HEK293T (cell line): ENCODE measurements around the gene CA10.

Experiments used
- BHLHE40 ChIP-seq: fragments of 450-650 bp; IDR thresholded peaks from 2 replicates; pipeline ENCODE4 v1.6.1; 2016; ENCODE audit warnings: mild to moderate bottlenecking, moderate library complexity, borderline replicate concordance
- CTBP1 ChIP-seq: fragments of 450-650 bp; IDR thresholded peaks from 2 replicates; pipeline ENCODE4 v1.6.1; 2016; ENCODE audit warnings: borderline replicate concordance
- ELF4 ChIP-seq: fragments of 450-650 bp; IDR thresholded peaks from 2 replicates; pipeline ENCODE4 v1.6.1; 2017; ENCODE audit warnings: antibody characterized with exemption
- FOXA1 ChIP-seq: fragments of 450-650 bp; IDR thresholded peaks from 2 replicates; pipeline ENCODE4 v1.6.1; 2016; ENCODE audit warnings: mild to moderate bottlenecking
- FOXM1 ChIP-seq: fragments of 450-650 bp; IDR thresholded peaks from 2 replicates; pipeline ENCODE4 v1.6.1; 2017; ENCODE audit warnings: mild to moderate bottlenecking, borderline replicate concordance
- HDGF ChIP-seq: fragments of 450-650 bp; IDR thresholded peaks from 2 replicates; pipeline ENCODE4 v1.6.1; 2017; ENCODE audit warnings: antibody characterized with exemption, borderline replicate concordance
- SP1 ChIP-seq: fragments of 450-650 bp; IDR thresholded peaks from 2 replicates; pipeline ENCODE4 v1.6.1; 2017
- SUZ12 ChIP-seq: fragments of 450-650 bp; IDR thresholded peaks from 2 replicates; pipeline ENCODE4 v1.6.1; 2016; ENCODE audit warnings: mild to moderate bottlenecking
- TARDBP ChIP-seq: fragments of 450-650 bp; IDR thresholded peaks from 2 replicates; pipeline ENCODE4 v1.6.1; 2016
- ZNF384 ChIP-seq: fragments of 450-650 bp; IDR thresholded peaks from 2 replicates; pipeline ENCODE4 v1.6.1; 2016
- TF ChIP-seq, protein P1 (sequence below): fragments of 450-650 bp; IDR thresholded peaks from 2 replicates; pipeline ENCODE4 v1.6.1; 2016

GRCh38 chr17:51948128-51948527 is 210.4 kb downstream of the CA10 start:
- TF ChIP-seq FOXA1 (no peak), TARDBP (no peak), SP1 (no peak), FOXM1 (no peak), CTBP1 (no peak), BHLHE40 (no peak), ELF4 (no peak), ZNF384 (no peak), SUZ12 (no peak), HDGF (no peak)
- TF ChIP-seq, protein P1, sequence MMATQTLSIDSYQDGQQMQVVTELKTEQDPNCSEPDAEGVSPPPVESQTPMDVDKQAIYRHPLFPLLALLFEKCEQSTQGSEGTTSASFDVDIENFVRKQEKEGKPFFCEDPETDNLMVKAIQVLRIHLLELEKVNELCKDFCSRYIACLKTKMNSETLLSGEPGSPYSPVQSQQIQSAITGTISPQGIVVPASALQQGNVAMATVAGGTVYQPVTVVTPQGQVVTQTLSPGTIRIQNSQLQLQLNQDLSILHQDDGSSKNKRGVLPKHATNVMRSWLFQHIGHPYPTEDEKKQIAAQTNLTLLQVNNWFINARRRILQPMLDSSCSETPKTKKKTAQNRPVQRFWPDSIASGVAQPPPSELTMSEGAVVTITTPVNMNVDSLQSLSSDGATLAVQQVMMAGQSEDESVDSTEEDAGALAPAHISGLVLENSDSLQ, result no peak
